HG03039 (cell line): Measurements from ENCODE around the gene GBF1.
"Not testable (repeated sequence)": the region's sequence is repeated elsewhere in the genome, so short reads cannot be mapped to it uniquely, and the experiment has no call there.

ENCODE experiments used
- ATAC-seq: cut with Tn5 transposase; IDR thresholded peaks from one replicate; pipeline ENCODE4 v1.9.1; 2021; ENCODE audit warnings: mild to moderate bottlenecking, moderate library complexity; ENCODE audit not compliant: unreplicated experiment

Gene GBF1

GRCh38 chr10:102230861-102231356 lies 14.4 kb upstream of the GBF1 start:
- ATAC-seq: no peak

GRCh38 chr10:102231357-102232318 lies 13.7 kb upstream of the GBF1 start:
- ATAC-seq: no peak

GRCh38 chr10:102233997-102234396 lies 11.3 kb upstream of the GBF1 start:
- ATAC-seq: no peak

DNA sequence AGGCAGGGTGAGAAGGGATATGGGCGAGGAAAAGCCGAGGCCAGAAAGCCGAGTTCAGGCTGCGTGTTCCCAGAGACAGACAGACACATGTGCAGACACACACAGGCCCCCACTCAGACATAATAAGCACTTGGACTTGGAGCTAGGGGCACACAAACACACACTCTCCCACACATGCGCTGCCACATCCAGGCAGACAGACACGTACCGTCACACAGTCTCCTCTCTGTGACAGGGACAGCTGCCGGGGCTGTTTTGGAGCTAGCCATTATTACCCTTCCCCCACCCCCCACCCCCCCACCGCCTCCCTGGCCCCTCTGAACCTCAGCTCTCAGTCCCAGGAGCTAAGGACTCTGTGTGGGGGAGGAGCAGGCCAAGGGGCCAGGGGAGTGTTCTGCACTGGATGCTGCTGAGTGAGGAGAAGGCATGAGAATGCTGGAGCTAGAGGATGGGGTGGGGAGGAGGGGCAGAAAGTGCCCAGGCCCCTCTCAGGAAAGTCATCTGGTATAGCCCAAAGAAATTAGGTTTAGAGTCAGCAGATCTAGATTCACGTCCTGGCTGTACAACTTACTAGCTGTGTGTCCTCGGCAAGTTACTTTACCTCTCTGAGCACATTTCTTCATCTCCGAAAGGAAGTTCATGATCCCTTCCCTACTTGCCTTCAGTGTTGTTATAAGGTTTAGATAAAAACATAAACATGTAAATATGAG lies 10.3 kb upstream of the GBF1 start:
- ATAC-seq: no peak

- no peak for ATAC-seq
These were observed 9.8 kb upstream of the GBF1 start for GRCh38 chr10:102235598-102235920.

DNA sequence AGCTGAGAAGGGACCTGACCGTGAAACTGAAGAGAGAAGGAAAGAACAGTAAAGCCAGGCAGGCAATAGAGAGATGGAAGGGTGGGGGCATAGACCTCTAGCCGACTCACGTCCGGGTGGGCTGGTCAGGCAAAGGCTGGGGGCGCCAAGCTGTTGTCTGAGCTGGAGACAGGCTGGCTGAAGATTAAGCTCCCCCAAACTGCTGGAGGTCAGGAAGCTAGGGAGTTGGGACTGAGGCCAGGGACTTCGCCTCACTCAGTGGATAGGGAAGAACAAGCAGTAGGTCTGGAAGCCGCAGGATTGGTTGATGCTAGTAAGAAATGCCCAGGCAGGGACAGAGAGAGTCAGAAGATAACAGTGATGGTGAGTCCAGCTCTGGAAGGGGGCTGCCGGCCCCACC lies 9.3 kb upstream of the GBF1 start:
- no peak for ATAC-seq

GRCh38 chr10:102237711-102238252 lies 7.5 kb upstream of the GBF1 start:
- no peak for ATAC-seq

DNA sequence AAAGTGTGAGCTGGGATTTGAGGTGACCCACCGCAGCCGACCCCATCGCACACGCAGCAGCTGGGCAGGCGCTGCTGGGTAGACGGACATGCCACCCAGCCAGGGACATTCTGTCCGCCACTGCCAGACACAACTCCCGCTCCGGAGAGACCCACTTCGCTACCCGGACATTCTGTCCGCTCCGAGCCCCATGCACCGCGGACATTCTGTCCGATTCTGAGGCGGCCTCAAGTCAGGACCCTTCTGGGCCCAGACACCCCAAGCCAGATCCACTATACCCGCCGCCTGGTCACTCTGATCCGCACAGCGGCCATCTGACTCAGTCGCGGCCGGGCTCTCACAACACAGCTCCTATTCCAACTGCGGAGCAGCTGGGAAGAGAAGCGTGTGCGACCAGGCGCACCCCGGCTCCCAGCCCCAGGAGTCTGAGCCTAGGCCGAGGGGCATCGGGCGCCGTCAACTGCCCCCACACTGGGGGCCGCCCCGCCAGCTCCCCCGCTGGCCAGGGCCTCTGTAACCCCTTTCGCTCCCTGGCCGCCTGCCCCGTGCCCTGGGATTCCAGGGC lies 4.8 kb upstream of the GBF1 start:
- no peak for ATAC-seq

DNA sequence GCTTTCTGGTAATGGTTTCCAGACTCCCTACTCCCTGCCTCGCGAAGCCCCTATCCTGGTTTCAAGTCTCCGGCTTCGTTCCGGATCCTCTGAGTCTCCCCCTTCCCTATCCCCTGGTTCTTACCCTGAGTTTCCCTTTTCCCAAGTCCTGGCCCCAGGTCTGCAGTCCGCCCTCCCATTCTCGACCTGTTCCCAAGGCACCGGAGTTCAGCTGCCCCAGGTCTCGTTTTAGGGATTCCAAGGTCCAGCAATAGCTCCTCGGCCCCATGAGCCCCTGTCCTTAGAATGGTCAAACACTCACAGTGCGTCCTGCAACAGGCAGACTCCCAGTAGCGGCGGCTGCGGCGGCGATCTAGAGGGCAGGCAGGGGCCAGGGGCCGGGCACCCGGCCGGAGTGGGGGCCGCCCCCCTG lies 4.3 kb upstream of the GBF1 start:
- ATAC-seq: no peak

DNA sequence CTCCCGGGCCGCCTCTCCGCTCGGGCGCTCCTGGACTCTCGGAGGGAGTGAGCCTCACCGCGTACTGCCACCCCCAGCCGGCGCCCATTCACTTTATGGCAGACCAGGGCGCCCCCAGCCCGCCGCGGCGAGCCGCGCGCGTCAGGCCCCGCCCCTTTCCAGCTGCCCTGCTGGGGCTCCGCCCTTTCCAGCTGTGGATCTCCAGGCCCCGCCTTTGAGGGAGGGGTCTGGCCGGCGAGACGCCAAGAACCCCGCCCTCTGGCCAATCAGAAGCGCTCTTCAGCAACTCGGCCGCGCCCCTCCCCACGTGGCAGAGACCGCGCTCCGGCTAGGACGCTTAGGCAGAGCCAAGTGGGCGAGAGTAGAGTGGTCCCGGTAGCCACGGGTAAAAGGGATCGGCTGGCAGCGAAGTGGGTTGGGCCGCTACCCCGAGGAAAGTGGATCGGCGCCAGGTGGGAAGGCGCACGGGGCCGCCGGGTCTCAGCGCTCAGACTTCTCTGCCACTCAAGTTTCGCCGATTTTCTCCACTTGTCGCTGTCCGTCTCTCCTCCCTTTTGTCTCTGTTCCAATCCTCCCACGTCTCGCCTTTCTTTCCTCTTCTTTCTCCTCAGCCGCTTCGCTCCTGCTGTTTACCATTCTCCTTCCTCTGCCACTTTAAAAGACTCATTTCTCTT lies 3.8 kb upstream of the GBF1 start, which contains the start of gene PITX3:
TSS of gene PITX3 (minus strand) at position 69 of the 674 bp plus-strand sequence. CDS start 9,432 bp downstream, outside the sequence.
- ATAC-seq: no peak

DNA sequence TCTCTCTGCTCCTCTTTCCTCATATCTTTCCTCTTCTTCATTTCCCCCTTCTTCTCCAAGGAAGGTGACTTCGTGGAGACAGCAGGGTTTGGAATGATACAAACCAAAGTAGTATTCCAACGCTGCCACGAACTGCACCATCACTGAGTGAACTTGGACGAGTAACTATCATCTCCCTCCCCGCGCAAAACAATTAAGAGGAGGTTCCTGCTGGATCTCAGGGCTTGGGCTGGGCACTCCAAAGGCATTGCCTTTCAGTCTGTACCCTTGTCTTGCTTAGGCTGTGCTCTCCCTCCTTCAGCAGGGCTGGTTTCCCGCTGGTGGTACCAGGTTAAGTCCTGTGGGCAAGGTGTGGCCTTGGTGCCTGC lies 3.2 kb upstream of the GBF1 start:
- ATAC-seq: no peak

GRCh38 chr10:102243309-102243708 lies 2.0 kb upstream of the GBF1 start:
- no peak for ATAC-seq

DNA sequence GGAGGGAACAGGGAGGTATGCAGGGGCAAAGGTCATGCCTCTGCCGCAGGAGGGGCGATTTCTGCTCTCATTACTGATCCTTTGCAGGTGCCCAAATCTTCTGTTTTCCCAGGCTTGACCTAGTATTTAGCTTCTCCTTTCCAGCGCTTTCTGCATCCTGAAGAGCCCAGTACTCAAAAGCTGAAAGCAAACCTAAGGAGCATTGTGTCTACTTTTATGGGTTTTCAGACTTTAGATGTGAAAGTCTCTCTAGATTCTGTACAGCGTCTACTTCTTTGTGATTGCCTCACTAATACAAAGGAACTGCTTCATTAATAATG lies 560 bp downstream of the GBF1 start:
- ATAC-seq: no peak

GRCh38 chr10:102246261-102246660 lies 929 bp downstream of the GBF1 start:
- ATAC-seq: no peak

GRCh38 chr10:102247734-102248133 lies 2.4 kb downstream of the GBF1 start:
- ATAC-seq: no peak

DNA sequence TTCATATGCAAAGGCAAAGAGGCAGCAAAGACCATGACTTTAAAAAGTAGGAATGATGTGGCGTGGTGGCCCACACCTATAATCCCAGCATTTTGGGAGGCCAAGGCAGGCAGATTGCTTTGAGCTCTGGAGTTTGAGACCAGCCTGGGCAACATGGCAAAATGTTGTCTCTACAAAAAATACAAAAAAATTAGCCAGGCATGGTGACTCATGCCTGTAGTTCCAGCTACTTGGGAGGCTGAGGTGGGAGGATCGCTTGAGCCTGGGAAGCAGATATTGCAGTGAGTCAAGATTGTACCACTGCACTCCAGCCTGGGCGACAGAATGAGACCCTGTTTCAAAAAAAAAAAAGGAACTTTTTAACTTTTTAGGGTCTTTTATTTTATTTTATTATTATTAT lies 7.2 kb downstream of the GBF1 start:
- not testable (repeated sequence) for ATAC-seq

DNA sequence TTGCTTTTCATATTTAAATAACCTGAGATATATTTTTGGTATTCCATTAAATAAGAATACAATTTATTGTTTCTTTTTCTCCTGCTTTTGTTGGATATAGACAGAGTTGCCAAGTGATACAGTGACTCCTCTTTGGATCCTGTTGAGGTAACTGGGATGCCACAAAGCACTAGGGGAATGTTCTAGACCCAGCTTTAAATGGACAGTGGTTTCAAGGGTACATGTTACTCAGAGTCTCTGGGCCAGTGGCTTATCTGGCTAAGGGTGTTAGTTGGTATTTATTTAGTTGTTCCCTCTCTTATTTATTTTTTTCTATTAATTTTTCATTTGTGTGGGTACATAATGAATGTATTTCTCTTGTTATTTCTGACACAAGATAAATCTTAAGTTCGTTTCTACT lies 9.1 kb downstream of the GBF1 start:
- ATAC-seq: no peak

DNA sequence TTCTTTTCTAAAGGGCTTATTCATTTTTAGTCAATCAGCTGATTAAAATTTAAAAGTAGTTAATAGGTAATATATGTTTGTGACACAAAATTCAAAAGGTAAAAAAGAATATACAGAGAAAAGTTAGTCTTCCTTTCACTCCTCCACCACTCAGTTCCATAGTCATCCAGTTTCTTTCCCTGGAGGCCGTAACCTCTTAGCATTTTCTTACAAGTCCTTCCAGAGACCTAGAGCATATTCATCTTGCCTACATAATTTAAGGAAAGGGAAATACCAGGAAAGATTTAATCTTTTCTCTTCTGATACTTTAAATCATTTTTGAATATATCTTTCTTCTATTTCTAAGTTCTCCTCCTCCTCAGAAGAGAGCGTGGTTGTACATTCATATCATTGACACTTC lies 10.1 kb downstream of the GBF1 start:
- ATAC-seq: no peak

DNA sequence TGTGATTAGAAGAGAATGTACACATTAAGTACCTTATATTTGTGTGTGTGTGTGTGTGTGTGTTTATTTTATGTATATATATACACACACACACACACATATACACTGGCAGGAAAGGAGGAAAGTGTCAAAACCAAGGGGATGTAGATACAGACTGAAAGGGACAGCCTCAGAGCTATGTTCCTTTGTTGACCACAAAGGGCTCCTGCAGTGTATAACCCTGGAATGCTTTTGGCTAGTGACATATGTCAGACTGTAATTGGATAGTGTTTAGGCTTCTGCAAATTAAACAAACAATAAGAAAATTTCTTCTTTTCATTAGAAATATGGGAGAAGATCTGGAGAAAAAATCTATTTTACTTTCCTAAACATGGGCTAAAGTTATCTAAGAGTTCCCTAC lies 15.9 kb downstream of the GBF1 start:
- no peak for ATAC-seq

- no peak for ATAC-seq
These were observed 16.5 kb downstream of the GBF1 start for GRCh38 chr10:102261842-102262241.

DNA sequence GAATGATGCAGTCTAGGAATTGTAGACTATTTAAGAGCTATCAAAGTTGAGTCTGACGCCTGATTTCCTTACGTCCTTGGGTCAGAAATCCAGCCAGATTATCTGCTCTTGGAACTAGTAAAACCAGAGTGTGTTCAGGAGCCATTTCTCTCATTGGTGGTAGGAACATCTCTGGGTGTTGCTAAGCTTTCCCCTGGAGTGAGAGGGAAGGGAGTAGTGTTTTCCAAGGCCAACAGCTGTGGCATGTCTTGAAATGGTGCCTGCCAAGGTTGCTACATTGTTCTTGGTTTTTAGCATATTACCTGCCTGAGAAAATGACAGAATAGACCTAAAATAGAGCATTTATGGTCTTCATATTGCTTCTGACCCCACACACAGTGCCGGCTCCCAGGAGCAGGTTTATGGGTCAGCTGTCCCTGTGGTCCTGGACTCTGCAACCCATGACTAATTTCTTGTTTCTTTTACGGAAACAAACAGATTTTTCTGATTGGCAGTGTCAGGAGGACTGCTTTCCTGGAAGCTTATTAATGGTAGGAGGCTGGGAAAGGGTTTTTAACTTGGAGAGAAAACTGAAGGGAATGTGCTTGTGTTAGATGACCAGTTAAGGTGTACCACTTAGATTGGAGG lies 17.5 kb downstream of the GBF1 start:
- ATAC-seq: no peak
